BLaER1 treated with 17β-estradiol and CSF1 and Interleukin-3, amounts not matched to agents 10 nM and 100 nM (cell line): Measurements from ENCODE around the gene TNFRSF1B.
A peak's percentile ranks its signal among the peaks of the same experiment; 100 is the strongest.

ENCODE experiments used
- H3K27ac ChIP-seq, 11 experiments: shearing (Covaris generic); formaldehyde crosslinking; 2 replicates each; pipeline ENCODE4 v1.8.1; 2022
- H3K27me3 ChIP-seq, 11 experiments: shearing (Covaris generic); formaldehyde crosslinking; 2 replicates each; pipeline ENCODE4 v1.8.1; 2022
- H3K36me3 ChIP-seq, 11 experiments: shearing (Covaris generic); formaldehyde crosslinking; 2 replicates each; pipeline ENCODE4 v1.8.1; 2022
- H3K4me1 ChIP-seq, 10 experiments: shearing (Covaris generic); formaldehyde crosslinking; 2 replicates each; pipeline ENCODE4 v1.8.1; 2022
- H3K4me2 ChIP-seq, 11 experiments: shearing (Covaris generic); formaldehyde crosslinking; 2 replicates each; pipeline ENCODE4 v1.8.1; 2022
- H3K4me3 ChIP-seq, 10 experiments: shearing (Covaris generic); formaldehyde crosslinking; 2 replicates each; pipeline ENCODE4 v1.8.1; 2022
- H3K9ac ChIP-seq, 11 experiments: shearing (Covaris generic); formaldehyde crosslinking; 2 replicates each; pipeline ENCODE4 v1.8.1; 2022
- H3K9me3 ChIP-seq, 11 experiments: shearing (Covaris generic); formaldehyde crosslinking; replicated peaks in 1 of 11; 2 replicates each; pipeline ENCODE4 v1.8.1; 2022
- H4K20me1 ChIP-seq, 11 experiments: shearing (Covaris generic); formaldehyde crosslinking; 2 replicates each; pipeline ENCODE4 v1.8.1; 2022
- Cebpa-rat ChIP-seq, 11 experiments: shearing (Covaris generic); IDR thresholded peaks; 2 replicates each; pipeline ENCODE4 v1.8.1; 2022

Gene TNFRSF1B

GRCh38 chr1:12166834-12167492 lies at the start of gene TNFRSF1B:
TSS of gene TNFRSF1B (plus strand) at chr1:12166991. CDS start at chr1:12167092, 101 bp downstream.
- H3K4me2 ChIP-seq, result peak within 1 kb of the TSS; percentile 96 to 100 (median 99)
- H3K4me3 ChIP-seq, result peak within 1 kb of the TSS; percentile 55 to 100 (median 84)
- H3K4me1 ChIP-seq, result peaks cover 73 to 99% (median 85%) of the 10 kb centered on the region in 10 experiments
- H3K27me3 ChIP-seq, result no peaks in the 10 kb centered on the region
- H4K20me1 ChIP-seq, result peaks cover 6 to 52% (median 41%) of the 10 kb centered on the region in 11 experiments; a peak in 20 of 22 replicates
- H3K9ac ChIP-seq, result peak within 1 kb of the TSS; percentile 81 to 99 (median 88)
- peak within 1 kb of the TSS; percentile 78 to 94 (median 90) for H3K27ac ChIP-seq
- H3K9me3 ChIP-seq, result no peaks in the 10 kb centered on the region; a peak in 1 of 22 replicates
- peaks cover 0 to 50% (median 0%) of the 10 kb centered on the region in 11 experiments; a peak in 10 of 22 replicates for H3K36me3 ChIP-seq
- TF ChIP-seq Cebpa-rat (IDR thresholded peaks at IDR 0.05), result no peak

DNA sequence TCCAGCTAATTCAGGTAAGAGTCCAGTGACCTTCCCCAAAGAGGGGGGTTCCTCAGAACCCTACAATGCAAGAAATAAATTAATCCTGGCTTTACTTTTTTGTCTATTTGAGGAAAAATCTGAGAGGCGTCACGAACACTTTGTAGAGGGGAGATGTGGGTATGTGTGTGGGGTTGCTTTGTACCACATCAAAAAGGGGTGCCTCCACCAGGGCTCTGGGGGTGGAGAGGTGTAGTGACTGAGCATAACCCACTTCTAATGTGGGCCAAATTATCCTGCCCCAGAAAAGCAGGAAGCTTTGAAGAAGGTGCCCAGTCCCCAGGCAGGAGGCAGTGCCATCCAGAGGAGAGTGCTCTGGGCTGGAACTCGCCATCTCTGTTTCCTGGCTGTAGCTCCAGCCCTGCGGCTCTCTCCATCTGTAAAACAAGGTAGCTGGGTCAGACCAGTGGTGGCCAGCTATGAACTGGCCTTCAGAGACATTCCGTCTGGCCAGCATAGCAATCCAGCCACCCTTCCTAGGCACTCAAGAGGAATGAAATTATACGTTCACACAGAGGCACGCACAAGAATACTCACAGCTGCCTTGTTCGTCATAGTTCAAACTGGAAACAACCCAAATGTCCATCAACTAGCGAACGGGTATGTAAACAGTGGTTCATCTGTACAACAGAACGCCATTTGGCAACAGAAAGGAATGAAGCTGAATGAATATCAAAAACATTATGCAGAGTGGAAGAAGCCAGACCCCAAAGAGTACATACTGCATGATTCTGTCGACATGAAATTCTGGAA lies 45.4 kb upstream of the TNFRSF1B start:
- Histone ChIP-seq H3K4me2 (no peak overlapping the region), H4K20me1 (no peaks in the 10 kb centered on the region), H3K27ac (no peak overlapping the region), H3K9ac (no peak overlapping the region; a peak in 1 of 22 replicates), H3K9me3 (no peaks in the 10 kb centered on the region), H3K36me3 (peaks cover 0 to 46% (median 15%) of the 10 kb centered on the region in 11 experiments; a peak in 11 of 22 replicates), H3K27me3 (no peaks in the 10 kb centered on the region), H3K4me1 (peaks cover 11 to 16% (median 16%) of the 10 kb centered on the region in 10 experiments), H3K4me3 (no peak overlapping the region)
- no peak for TF ChIP-seq Cebpa-rat (IDR thresholded peaks at IDR 0.05)

- Histone ChIP-seq H3K4me2 (no peak overlapping the region), H3K9ac (0 out of 22 replicates have a peak overlapping the region, but pooled peaks of 1 of the 11 experiments have one; percentile 1), H4K20me1 (no peaks in the 10 kb centered on the region), H3K4me3 (no peak overlapping the region), H3K9me3 (no peaks in the 10 kb centered on the region), H3K27ac (no peak overlapping the region), H3K36me3 (peaks cover 0 to 40% (median 8%) of the 10 kb centered on the region in 11 experiments; a peak in 8 of 22 replicates), H3K4me1 (peaks cover 18 to 34% (median 32%) of the 10 kb centered on the region in 10 experiments), H3K27me3 (no peaks in the 10 kb centered on the region)
- TF ChIP-seq Cebpa-rat (IDR thresholded peaks at IDR 0.05), result no peak
Measured at GRCh38 chr1:12123172-12123571, 43.6 kb upstream of the TNFRSF1B start.

DNA sequence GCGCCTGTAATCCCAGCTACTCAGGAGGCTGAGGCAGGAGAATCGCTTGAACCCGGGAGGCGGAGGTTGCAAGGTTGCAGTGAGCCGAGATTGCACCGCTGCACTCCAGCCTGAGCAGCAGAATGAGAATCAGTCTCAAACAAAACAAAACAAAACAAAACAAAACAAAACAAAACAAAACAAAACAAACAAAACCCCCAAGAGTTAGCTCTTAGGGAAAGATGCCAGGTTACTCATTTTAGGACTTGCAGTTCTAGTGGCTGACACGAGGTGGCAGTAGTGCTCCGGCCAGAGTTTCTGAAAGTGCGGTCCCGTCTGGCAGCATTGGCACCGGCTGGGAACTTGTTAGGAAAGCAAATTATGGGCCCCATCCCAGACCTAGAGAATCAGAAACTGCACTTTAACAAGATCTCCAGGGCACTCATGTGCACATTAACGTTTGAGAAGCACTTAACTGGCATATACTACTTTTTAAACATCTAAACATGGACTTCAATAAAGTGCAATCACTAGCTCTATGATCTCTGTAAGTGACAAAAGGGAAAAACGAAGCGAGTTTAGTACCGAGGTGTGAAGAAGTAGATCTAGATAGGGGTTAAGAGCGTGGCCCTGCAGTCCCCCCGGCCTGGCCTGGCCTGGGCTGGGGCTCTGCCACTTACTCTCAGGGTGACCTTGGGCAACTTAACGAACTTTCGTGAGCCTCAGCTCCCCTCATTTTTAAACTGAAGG lies 41.9 kb upstream of the TNFRSF1B start:
- H3K27me3 ChIP-seq, result no peaks in the 10 kb centered on the region
- peak overlapping the region; percentile 52 to 93 (median 66); a peak in 20 of 22 replicates for H3K4me2 ChIP-seq
- no peak overlapping the region for H3K4me3 ChIP-seq
- peak overlapping the region in 8 of 11 experiments; percentile 24 to 72 (median 58); a peak in 13 of 22 replicates for H3K27ac ChIP-seq
- TF ChIP-seq Cebpa-rat (IDR thresholded peaks at IDR 0.05), result no peak
- no peaks in the 10 kb centered on the region for H3K9me3 ChIP-seq
- peaks cover 18 to 50% (median 37%) of the 10 kb centered on the region in 10 experiments for H3K4me1 ChIP-seq
- H3K36me3 ChIP-seq, result peaks cover 0 to 29% (median 0%) of the 10 kb centered on the region in 11 experiments; a peak in 8 of 22 replicates
- H3K9ac ChIP-seq, result peak overlapping the region in 7 of 11 experiments; percentile 10 to 75 (median 44); a peak in 8 of 22 replicates
- H4K20me1 ChIP-seq, result no peaks in the 10 kb centered on the region

DNA sequence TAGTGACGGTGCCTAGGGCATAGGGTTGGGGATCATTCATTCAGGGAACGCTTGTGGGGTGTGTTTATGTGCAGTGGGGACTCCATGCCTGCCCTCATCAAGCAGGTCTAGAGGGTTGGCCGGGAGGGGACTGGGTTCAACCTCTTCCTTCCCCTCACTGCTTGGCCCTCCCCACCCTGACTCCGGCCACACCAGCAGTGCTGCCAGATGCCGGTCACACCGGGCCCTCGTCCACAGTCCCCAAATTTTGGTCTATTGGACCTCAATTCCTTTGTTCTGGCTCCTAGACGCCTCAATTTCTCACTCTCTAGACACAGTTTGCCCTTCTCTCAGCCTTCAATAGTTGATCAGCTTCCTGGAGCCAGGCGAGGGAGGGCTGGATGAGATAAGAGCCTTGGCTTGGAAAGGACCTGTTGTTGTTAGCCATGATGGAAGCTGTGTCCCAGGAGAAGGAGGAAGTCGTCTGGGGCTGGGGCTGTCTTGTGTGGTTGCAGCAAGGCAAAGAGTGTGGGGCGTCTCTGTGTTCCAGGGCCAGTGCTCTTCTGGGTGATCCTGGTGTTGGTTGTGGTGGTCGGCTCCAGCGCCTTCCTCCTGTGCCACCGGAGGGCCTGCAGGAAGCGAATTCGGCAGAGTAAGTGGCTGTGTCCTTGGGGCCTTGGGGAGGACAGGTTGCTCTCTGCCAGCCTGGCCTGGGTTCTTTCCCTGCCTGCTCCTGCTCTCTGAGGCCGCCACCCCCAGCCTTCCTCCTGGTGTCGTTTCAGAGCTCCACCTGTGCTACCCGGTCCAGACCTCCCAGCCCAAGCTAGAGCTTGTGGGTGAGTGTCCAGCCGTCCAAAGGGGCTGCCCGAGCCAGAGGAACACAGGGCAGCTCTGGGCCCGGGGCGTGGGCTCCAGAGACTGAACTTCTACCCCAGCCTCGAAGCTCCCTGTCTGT lies 41.1 kb upstream of the TNFRSF1B start:
- Histone ChIP-seq H3K9me3 (no peaks in the 10 kb centered on the region), H3K27me3 (no peaks in the 10 kb centered on the region), H3K36me3 (peaks cover 0 to 24% (median 0%) of the 10 kb centered on the region in 11 experiments; a peak in 8 of 22 replicates), H3K4me3 (peak overlapping the region in 3 of 10 experiments; percentile 23 to 44 (median 41); a peak in 5 of 20 replicates), H3K4me1 (peaks cover 18 to 58% (median 39%) of the 10 kb centered on the region in 10 experiments), H3K27ac (peak overlapping the region in 9 of 11 experiments; percentile 24 to 72 (median 57); a peak in 18 of 22 replicates), H3K4me2 (peak overlapping the region; percentile 52 to 93 (median 66)), H3K9ac (peak overlapping the region; percentile 21 to 75 (median 51); a peak in 16 of 22 replicates), H4K20me1 (no peaks in the 10 kb centered on the region)
- no peak for TF ChIP-seq Cebpa-rat (IDR thresholded peaks at IDR 0.05)

- no peak for TF ChIP-seq Cebpa-rat (IDR thresholded peaks at IDR 0.05)
- H3K27me3 ChIP-seq, result no peaks in the 10 kb centered on the region
- H3K36me3 ChIP-seq, result peaks cover 0 to 13% (median 0%) of the 10 kb centered on the region in 11 experiments; a peak in 6 of 22 replicates
- H3K27ac ChIP-seq, result peak overlapping the region in 8 of 11 experiments; percentile 25 to 72 (median 58); a peak in 13 of 22 replicates
- peaks cover 20 to 69% (median 47%) of the 10 kb centered on the region in 10 experiments for H3K4me1 ChIP-seq
- H3K9ac ChIP-seq, result peak overlapping the region in 9 of 11 experiments; percentile 21 to 75 (median 51); a peak in 11 of 22 replicates
- H3K9me3 ChIP-seq, result no peaks in the 10 kb centered on the region
- peak overlapping the region in 2 of 10 experiments; percentile 23 to 41; a peak in 3 of 20 replicates for H3K4me3 ChIP-seq
- no peaks in the 10 kb centered on the region for H4K20me1 ChIP-seq
- peak overlapping the region; percentile 52 to 93 (median 66) for H3K4me2 ChIP-seq
Measured at GRCh38 chr1:12126781-12127180, 40.0 kb upstream of the TNFRSF1B start.

- Histone ChIP-seq H3K4me2 (peak overlapping the region in 8 of 11 experiments; percentile 61 to 93 (median 76); a peak in 13 of 22 replicates), H3K36me3 (peaks cover 0 to 10% (median 0%) of the 10 kb centered on the region in 11 experiments; a peak in 5 of 22 replicates), H3K4me3 (peak overlapping the region in 2 of 10 experiments; percentile 23 to 41; a peak in 1 of 20 replicates), H3K27me3 (no peaks in the 10 kb centered on the region), H3K9me3 (no peaks in the 10 kb centered on the region), H3K4me1 (peaks cover 26 to 74% (median 52%) of the 10 kb centered on the region in 10 experiments), H4K20me1 (no peaks in the 10 kb centered on the region), H3K9ac (peak overlapping the region in 7 of 11 experiments; percentile 11 to 75 (median 44); a peak in 5 of 22 replicates), H3K27ac (peak overlapping the region in 8 of 11 experiments; percentile 25 to 72 (median 58); a peak in 10 of 22 replicates)
- TF ChIP-seq Cebpa-rat (IDR thresholded peaks at IDR 0.05), result no peak
Measured at GRCh38 chr1:12127206-12127810, 39.5 kb upstream of the TNFRSF1B start.
